Measurements from ENCODE around the gene ARL2BP. TPM values are rescaled to one million over a fixed set of nuclear protein-coding genes. Genes with fewer than 3 reads are reported as not detected.

The ARL2BP gene
- total RNA-seq, 4 donors from 2014 or later = 44.5 to 75.1 (median 54.6) TPM

- no peak for TF ChIP-seq CTCF (IDR thresholded peaks at IDR 0.05)
- TF ChIP-seq POLR2A (IDR thresholded peaks at IDR 0.05) = no peak
- no peaks in the 10 kb centered on the region for H3K9me3 ChIP-seq
- no peak overlapping the region for H3K27ac ChIP-seq
- H3K4me1 ChIP-seq = peaks cover 0 to 25% (median 0%) of the 10 kb centered on the region in 3 donors
- H3K36me3 ChIP-seq = peaks cover 9 to 100% (median 37%) of the 10 kb centered on the region in 3 donors
- no peak for DNase-seq
- H3K27me3 ChIP-seq = no peaks in the 10 kb centered on the region
- no peak overlapping the region for H3K4me3 ChIP-seq
- intact Hi-C loops (cut with DNase I) = no loop called here
Observed at GRCh38 chr16:57234707-57235092, 10.4 kb upstream of the ARL2BP start.

- Histone ChIP-seq H3K9me3 (no peaks in the 10 kb centered on the region), H3K36me3 (peaks cover 9 to 100% (median 32%) of the 10 kb centered on the region in 3 donors), H3K4me1 (peaks cover 0 to 25% (median 0%) of the 10 kb centered on the region in 3 donors), H3K27me3 (no peaks in the 10 kb centered on the region), H3K4me3 (no peak overlapping the region), H3K27ac (no peak overlapping the region)
- TF ChIP-seq CTCF (IDR thresholded peaks at IDR 0.05) (no peak), POLR2A (IDR thresholded peaks at IDR 0.05) (no peak)
- no peak for DNase-seq
- 52 to 80% methylated on average over 8 of the region's 8 CpGs for WGBS, 2 donors
- intact Hi-C loops (cut with DNase I) = no loop called here
Observed at GRCh38 chr16:57235128-57236021, 9.7 kb upstream of the ARL2BP start.

GRCh38 chr16:57236022-57236350, 9.1 kb upstream of the ARL2BP start:
- Histone ChIP-seq H3K36me3 (peaks cover 9 to 100% (median 26%) of the 10 kb centered on the region in 3 donors), H3K27ac (no peak overlapping the region), H3K4me1 (peaks cover 0 to 25% (median 0%) of the 10 kb centered on the region in 3 donors), H3K9me3 (no peaks in the 10 kb centered on the region), H3K27me3 (no peaks in the 10 kb centered on the region), H3K4me3 (no peak overlapping the region)
- no peak for TF ChIP-seq CTCF (IDR thresholded peaks at IDR 0.05)
- no peak for TF ChIP-seq POLR2A (IDR thresholded peaks at IDR 0.05)
- DNase-seq = no peak
- intact Hi-C loops (cut with DNase I) = no loop called here

- no peaks in the 10 kb centered on the region for H3K9me3 ChIP-seq
- no peak overlapping the region for H3K4me3 ChIP-seq
- intact Hi-C loops (cut with DNase I) = no loop called here
- H3K27me3 ChIP-seq = no peaks in the 10 kb centered on the region
- DNase-seq = no peak
- TF ChIP-seq POLR2A (IDR thresholded peaks at IDR 0.05) (no peak), CTCF (IDR thresholded peaks at IDR 0.05) (no peak)
- peaks cover 0 to 73% (median 11%) of the 10 kb centered on the region in 3 donors for H3K36me3 ChIP-seq
- peaks cover 0 to 13% (median 0%) of the 10 kb centered on the region in 3 donors for H3K4me1 ChIP-seq
- WGBS, 2 donors = 93 to 100% methylated on average over 2 of the region's 2 CpGs
- no peak overlapping the region for H3K27ac ChIP-seq
Observed at GRCh38 chr16:57238682-57239081, 6.4 kb upstream of the ARL2BP start.

GRCh38 chr16:57239107-57239506, 6.0 kb upstream of the ARL2BP start:
- Histone ChIP-seq H3K4me1 (peaks cover 0 to 15% (median under 1%) of the 10 kb centered on the region in 3 donors), H3K27ac (no peak overlapping the region), H3K36me3 (peaks cover 0 to 69% (median 7%) of the 10 kb centered on the region in 3 donors), H3K27me3 (no peaks in the 10 kb centered on the region), H3K4me3 (no peak overlapping the region), H3K9me3 (no peaks in the 10 kb centered on the region)
- 65 to 69% methylated on average over 2 of the region's 2 CpGs for WGBS, 2 donors
- intact Hi-C loops (cut with DNase I) = no loop called here
- DNase-seq = no peak
- no peak for TF ChIP-seq POLR2A (IDR thresholded peaks at IDR 0.05)
- no peak for TF ChIP-seq CTCF (IDR thresholded peaks at IDR 0.05)

All from esophagus squamous epithelium (tissue), 5 donors.